Measurements from ENCODE around the gene ARL8B.

The ARL8B gene

GRCh38 chr3:5188419-5189221, 66.5 kb downstream of the ARL8B start:
- peak; percentile 42 for DNase-seq

GRCh38 chr3:5190147-5190791, 68.2 kb downstream of the ARL8B start:
- no peak for DNase-seq

- no peak for DNase-seq
These were observed 69.6 kb downstream of the ARL8B start for GRCh38 chr3:5191555-5192304.

- DNase-seq = no peak
These were observed 70.7 kb downstream of the ARL8B start for GRCh38 chr3:5192571-5193365.

GRCh38 chr3:5194341-5194740, 72.2 kb downstream of the ARL8B start:
- DNase-seq = no peak

- no peak for DNase-seq
These were observed 72.9 kb downstream of the ARL8B start for GRCh38 chr3:5194801-5195509.

GRCh38 chr3:5195605-5196004, 73.5 kb downstream of the ARL8B start:
- DNase-seq = no peak

- no peak for DNase-seq
These were observed 74.9 kb downstream of the ARL8B start for GRCh38 chr3:5197022-5197421.

GRCh38 chr3:5197470-5198312, 75.6 kb downstream of the ARL8B start:
- DNase-seq = no peak

GRCh38 chr3:5198313-5198677, 76.2 kb downstream of the ARL8B start:
- no peak for DNase-seq

GRCh38 chr3:5198986-5199731, 77.1 kb downstream of the ARL8B start:
- DNase-seq = no peak

- DNase-seq = no peak
These were observed 79.4 kb downstream of the ARL8B start for GRCh38 chr3:5201536-5201935.

GRCh38 chr3:5202222-5202621, 80.1 kb downstream of the ARL8B start:
- no peak for DNase-seq

- no peak for DNase-seq
These were observed 83.3 kb downstream of the ARL8B start for GRCh38 chr3:5205165-5205941.

GRCh38 chr3:5210926-5211325, 88.8 kb downstream of the ARL8B start:
- no peak for DNase-seq

GRCh38 chr3:5212628-5213573, 90.8 kb downstream of the ARL8B start:
- DNase-seq = no peak

GRCh38 chr3:5213574-5213966, 91.5 kb downstream of the ARL8B start:
- DNase-seq = no peak

- no peak for DNase-seq
These were observed 92.3 kb downstream of the ARL8B start for GRCh38 chr3:5214352-5214751.

All from activated CD4-positive, alpha-beta T cell treated with anti-CD3 and anti-CD28 coated beads for 1 hour (primary cell).